Cardiac muscle cell (in vitro differentiated cells and primary cell): ENCODE data around the gene KCNMB1. TPM values are rescaled to one million over a fixed set of nuclear protein-coding genes. Genes with fewer than 3 reads are reported as not detected.

Experiments used
- DNase-seq, 2 donors: peaks; one replicate each; pipeline versions ENCODE4 v3.0.0 to v3.0.0-alpha.2; 2010 to 2017; ENCODE audit warnings: low read depth in 1 of 2, low spot score in 1 of 2
- H3K27ac ChIP-seq: fragments of 200-600 bp; sonication (generic); 2 replicates; pipeline ENCODE4 v1.5.1; 2016
- H3K27me3 ChIP-seq: fragments of 200-600 bp; sonication (generic); 2 replicates; pipeline ENCODE4 v1.6.0; 2016; ENCODE audit warnings: control low read depth
- H3K36me3 ChIP-seq: fragments of 200-600 bp; sonication (generic); 2 replicates; pipeline ENCODE4 v1.5.1; 2016; ENCODE audit warnings: control low read depth
- H3K4me1 ChIP-seq: fragments of 200-600 bp; sonication (generic); 2 replicates; pipeline ENCODE4 v1.8.1; 2017; ENCODE audit warnings: low read depth, mild to moderate bottlenecking, mixed run types
- H3K4me3 ChIP-seq: fragments of 200-600 bp; sonication (generic); 2 replicates; pipeline ENCODE4 v1.5.1; 2016; ENCODE audit warnings: mild to moderate bottlenecking
- H3K9me3 ChIP-seq: fragments of 200-600 bp; sonication (generic); 2 replicates; pipeline ENCODE4 v1.5.1; 2017; ENCODE audit warnings: low read depth, mild to moderate bottlenecking, control low read depth
- polyA plus RNA-seq: library from polyadenylated mRNA; unstranded; fragments of >200 nt; fragmentation: Nextera tagmentation; extraction: Ambion mirVana; gene quantifications from 2 replicates; pipeline ENCODE4 v1.2.1, GENCODE V29; 2016
- total RNA-seq: library from RNA; depleted of rRNA; stranded (reverse); fragments of >200 nt; gene quantifications from 2 replicates; pipeline ENCODE4 v1.2.3, GENCODE V29; 2016
- TF ChIP-seq, protein P1 (sequence below): IDR thresholded peaks from 2 replicates; pipeline ENCODE4 v1.5.1; 2012; ENCODE audit warnings: low read depth, mild to moderate bottlenecking, low read length

KCNMB1 gene
- total and polyA plus RNA-seq, 2 experiments from 2014 or later = 1.9 to 3.9 TPM

DNA sequence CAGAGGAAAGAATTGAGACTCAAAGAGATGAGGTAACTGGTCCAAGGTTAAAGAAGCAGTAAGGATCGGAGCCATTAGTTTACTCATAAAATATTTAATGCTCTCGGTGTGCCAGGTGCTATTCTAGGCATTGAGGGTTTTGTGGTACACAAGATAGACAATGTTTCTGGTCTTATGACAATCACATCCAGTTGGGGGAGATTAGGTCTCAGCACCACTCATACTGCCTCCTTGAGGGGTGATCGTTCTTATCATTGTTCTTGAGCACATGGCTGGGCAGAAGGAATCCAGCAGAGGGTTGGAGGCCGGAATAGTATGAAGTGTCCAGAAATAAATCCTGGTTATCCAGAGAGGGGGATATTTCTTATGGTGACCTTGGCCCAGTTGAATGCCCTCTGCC, 50.9 kb downstream of the KCNMB1 start:
- no peak overlapping the region for H3K4me3 ChIP-seq
- TF ChIP-seq, protein P1, sequence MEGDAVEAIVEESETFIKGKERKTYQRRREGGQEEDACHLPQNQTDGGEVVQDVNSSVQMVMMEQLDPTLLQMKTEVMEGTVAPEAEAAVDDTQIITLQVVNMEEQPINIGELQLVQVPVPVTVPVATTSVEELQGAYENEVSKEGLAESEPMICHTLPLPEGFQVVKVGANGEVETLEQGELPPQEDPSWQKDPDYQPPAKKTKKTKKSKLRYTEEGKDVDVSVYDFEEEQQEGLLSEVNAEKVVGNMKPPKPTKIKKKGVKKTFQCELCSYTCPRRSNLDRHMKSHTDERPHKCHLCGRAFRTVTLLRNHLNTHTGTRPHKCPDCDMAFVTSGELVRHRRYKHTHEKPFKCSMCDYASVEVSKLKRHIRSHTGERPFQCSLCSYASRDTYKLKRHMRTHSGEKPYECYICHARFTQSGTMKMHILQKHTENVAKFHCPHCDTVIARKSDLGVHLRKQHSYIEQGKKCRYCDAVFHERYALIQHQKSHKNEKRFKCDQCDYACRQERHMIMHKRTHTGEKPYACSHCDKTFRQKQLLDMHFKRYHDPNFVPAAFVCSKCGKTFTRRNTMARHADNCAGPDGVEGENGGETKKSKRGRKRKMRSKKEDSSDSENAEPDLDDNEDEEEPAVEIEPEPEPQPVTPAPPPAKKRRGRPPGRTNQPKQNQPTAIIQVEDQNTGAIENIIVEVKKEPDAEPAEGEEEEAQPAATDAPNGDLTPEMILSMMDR = no peak
- no peaks in the 10 kb centered on the region for H3K27me3 ChIP-seq
- H3K9me3 ChIP-seq = no peaks in the 10 kb centered on the region
- no peaks in the 10 kb centered on the region for H3K36me3 ChIP-seq
- no peak overlapping the region for H3K27ac ChIP-seq
- DNase-seq = no peak
- H3K4me1 ChIP-seq = peaks cover 3% of the 10 kb centered on the region

DNA sequence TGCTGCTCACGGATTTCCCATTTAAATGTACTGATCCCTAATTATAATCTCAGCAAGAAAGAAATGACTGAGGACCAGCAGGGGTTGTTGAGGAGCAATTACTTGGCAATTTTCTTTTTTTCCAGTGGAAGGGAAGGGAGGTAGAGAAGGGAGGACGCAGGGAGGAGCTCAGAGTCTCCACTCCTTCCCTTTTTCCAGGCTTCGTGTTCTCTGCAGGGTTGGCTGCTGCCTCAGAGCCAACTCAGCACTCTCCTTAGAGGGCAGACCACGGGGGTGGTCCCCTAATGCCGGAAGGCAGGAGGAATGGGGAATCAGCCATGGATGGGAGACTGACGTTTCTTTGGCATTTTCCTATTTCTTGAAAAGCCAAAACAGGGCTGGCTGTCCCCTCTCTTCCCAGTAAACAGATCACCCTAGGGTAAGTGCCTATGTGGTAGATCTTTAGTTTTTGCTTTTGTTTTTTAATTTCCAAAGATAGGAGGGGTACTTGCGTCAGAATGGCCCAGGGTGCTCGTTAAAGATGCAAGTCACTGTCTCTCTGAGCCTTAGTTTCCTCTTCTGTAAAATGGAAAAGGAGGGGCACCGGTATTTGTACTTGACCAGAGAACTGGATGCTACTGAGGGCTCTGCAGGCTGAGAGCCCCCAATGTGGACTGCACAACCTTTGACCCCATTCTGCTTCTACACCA, 52.0 kb downstream of the KCNMB1 start:
- TF ChIP-seq, protein P1 = no peak
- H3K9me3 ChIP-seq = no peaks in the 10 kb centered on the region
- H3K27ac ChIP-seq = no peak overlapping the region
- peaks cover 3% of the 10 kb centered on the region for H3K4me1 ChIP-seq
- H3K4me3 ChIP-seq = no peak overlapping the region
- no peak for DNase-seq
- H3K36me3 ChIP-seq = no peaks in the 10 kb centered on the region
- H3K27me3 ChIP-seq = no peaks in the 10 kb centered on the region

- Histone ChIP-seq H3K27me3 (no peaks in the 10 kb centered on the region), H3K36me3 (no peaks in the 10 kb centered on the region)
Observed at GRCh38 chr5:170336065-170336464, 53.1 kb downstream of the KCNMB1 start.

DNA sequence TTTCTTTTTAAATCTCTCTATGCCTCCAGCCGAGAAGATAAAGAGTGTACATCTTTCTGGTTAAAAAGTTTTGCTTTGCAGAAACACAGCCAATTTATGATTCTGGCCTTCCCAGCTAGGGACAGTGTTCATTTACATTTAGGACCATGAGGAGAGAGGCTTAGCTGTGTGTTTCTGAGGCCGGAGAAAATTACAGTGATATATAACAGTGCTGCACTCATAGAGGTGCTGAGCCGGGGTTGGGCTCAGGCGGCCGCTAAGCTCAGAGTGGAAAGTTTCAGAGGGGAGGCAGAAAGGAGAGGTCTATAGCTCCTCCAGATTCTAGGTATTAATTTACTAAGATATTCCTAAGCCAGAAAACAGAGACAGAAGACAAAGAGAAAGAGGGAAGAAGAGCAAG, 54.5 kb downstream of the KCNMB1 start:
- no peaks in the 10 kb centered on the region for H3K9me3 ChIP-seq
- TF ChIP-seq, protein P1 = no peak
- DNase-seq = no peak
- peaks cover 3% of the 10 kb centered on the region for H3K4me1 ChIP-seq
- no peaks in the 10 kb centered on the region for H3K27me3 ChIP-seq
- H3K27ac ChIP-seq = no peak overlapping the region
- H3K36me3 ChIP-seq = no peaks in the 10 kb centered on the region
- H3K4me3 ChIP-seq = no peak overlapping the region

More at GRCh38 chr5:170336065-170336464, 53.1 kb downstream of the KCNMB1 start:
- peaks cover 3% of the 10 kb centered on the region for H3K4me1 ChIP-seq
- TF ChIP-seq, protein P1 = no peak
- H3K27ac ChIP-seq = no peak overlapping the region
- DNase-seq = no peak
- no peaks in the 10 kb centered on the region for H3K9me3 ChIP-seq
- H3K4me3 ChIP-seq = no peak overlapping the region

GRCh38 chr5:170333161-170333910, 55.8 kb downstream of the KCNMB1 start:
- TF ChIP-seq, protein P1 = no peak
- peaks cover under 1% of the 10 kb centered on the region for H3K4me1 ChIP-seq
- no peak for DNase-seq
- no peak overlapping the region for H3K4me3 ChIP-seq
- no peaks in the 10 kb centered on the region for H3K9me3 ChIP-seq
- no peaks in the 10 kb centered on the region for H3K27me3 ChIP-seq
- H3K36me3 ChIP-seq = no peaks in the 10 kb centered on the region
- H3K27ac ChIP-seq = no peak overlapping the region
